Measurements from ENCODE around the gene TMEM171.

Gene TMEM171

GRCh38 chr5:73179730-73180129 lies 59.4 kb downstream of the TMEM171 start:
- no peak overlapping the region for H3K9ac ChIP-seq (ENCODE audit: low read depth, low read length, poor library complexity, severe bottlenecking)
- H3K4me1 ChIP-seq (ENCODE audit: insufficient read depth, low read length, poor library complexity, severe bottlenecking) = no peaks in the 10 kb centered on the region
- H3K9me3 ChIP-seq (ENCODE audit: insufficient read depth, low read depth, low read length) = no peaks in the 10 kb centered on the region
- no peaks in the 10 kb centered on the region for H3K79me2 ChIP-seq (ENCODE audit: insufficient read depth, low read length)
- no peak for TF ChIP-seq CTCF (conservative IDR thresholded peaks at IDR 0.05; ENCODE audit: low read length)
- no peak for TF ChIP-seq EZH2phosphoT487 (IDR thresholded peaks at IDR 0.05; ENCODE audit: borderline replicate concordance)
- H3K4me2 ChIP-seq (ENCODE audit: low read depth, low read length, poor library complexity, severe bottlenecking) = no peak overlapping the region
- H2AFZ ChIP-seq (ENCODE audit: low read length) = no peak overlapping the region
- no peaks in the 10 kb centered on the region for H3F3A ChIP-seq (ENCODE audit: low read depth)
- no peaks in the 10 kb centered on the region for H3K9me2 ChIP-seq (replicated peaks; ENCODE audit: low read depth, low read length)
- peaks cover 19% of the 10 kb centered on the region for H3K27me3 ChIP-seq (ENCODE audit: insufficient read depth, low read length, poor library complexity, severe bottlenecking)
- H4K20me1 ChIP-seq (ENCODE audit: insufficient read depth, low read length, poor library complexity, severe bottlenecking) = no peaks in the 10 kb centered on the region
- no peaks in the 10 kb centered on the region for H3K36me3 ChIP-seq (ENCODE audit: insufficient read depth, low read length)
- no peak overlapping the region for H3K4me3 ChIP-seq (ENCODE audit: low read length, poor library complexity, severe bottlenecking)

- Histone ChIP-seq H3K9me3 (ENCODE audit: insufficient read depth, low read depth, low read length) (no peaks in the 10 kb centered on the region), H4K20me1 (ENCODE audit: insufficient read depth, low read length, poor library complexity, severe bottlenecking) (no peaks in the 10 kb centered on the region), H3K36me3 (ENCODE audit: insufficient read depth, low read length) (no peaks in the 10 kb centered on the region), H3K4me1 (ENCODE audit: insufficient read depth, low read length, poor library complexity, severe bottlenecking) (no peaks in the 10 kb centered on the region), H3K27me3 (ENCODE audit: insufficient read depth, low read length, poor library complexity, severe bottlenecking) (peaks cover 12% of the 10 kb centered on the region), H2AFZ (ENCODE audit: low read length) (no peak overlapping the region), H3K9ac (ENCODE audit: low read depth, low read length, poor library complexity, severe bottlenecking) (no peak overlapping the region), H3F3A (ENCODE audit: low read depth) (no peaks in the 10 kb centered on the region), H3K79me2 (ENCODE audit: insufficient read depth, low read length) (no peaks in the 10 kb centered on the region), H3K4me3 (ENCODE audit: low read length, poor library complexity, severe bottlenecking) (no peak overlapping the region), H3K9me2 (replicated peaks; ENCODE audit: low read depth, low read length) (no peaks in the 10 kb centered on the region), H3K4me2 (ENCODE audit: low read depth, low read length, poor library complexity, severe bottlenecking) (no peak overlapping the region)
- no peak for TF ChIP-seq EZH2phosphoT487 (IDR thresholded peaks at IDR 0.05; ENCODE audit: borderline replicate concordance)
- no peak for TF ChIP-seq CTCF (conservative IDR thresholded peaks at IDR 0.05; ENCODE audit: low read length)
Measured at GRCh38 chr5:73180566-73180965, 60.2 kb downstream of the TMEM171 start.
